Measurements from ENCODE around the gene CLVS2.

CLVS2 gene

GRCh38 chr6:123105561-123105960, 109.5 kb downstream of the CLVS2 start:
- H3K9ac ChIP-seq, result no peak overlapping the region
- no peak overlapping the region for H3K27ac ChIP-seq
- no peaks in the 10 kb centered on the region for H4K20me1 ChIP-seq
- no peak for TF ChIP-seq Cebpa-rat (IDR thresholded peaks at IDR 0.05)
- no peak overlapping the region for H3K4me3 ChIP-seq
- no peak overlapping the region for H3K4me2 ChIP-seq
- H3K9me3 ChIP-seq, result no peaks in the 10 kb centered on the region; the same call in 1 of the 2 replicates
- H3K27me3 ChIP-seq, result no peaks in the 10 kb centered on the region
- H3K36me3 ChIP-seq, result no peaks in the 10 kb centered on the region
- no peaks in the 10 kb centered on the region for H3K4me1 ChIP-seq

DNA sequence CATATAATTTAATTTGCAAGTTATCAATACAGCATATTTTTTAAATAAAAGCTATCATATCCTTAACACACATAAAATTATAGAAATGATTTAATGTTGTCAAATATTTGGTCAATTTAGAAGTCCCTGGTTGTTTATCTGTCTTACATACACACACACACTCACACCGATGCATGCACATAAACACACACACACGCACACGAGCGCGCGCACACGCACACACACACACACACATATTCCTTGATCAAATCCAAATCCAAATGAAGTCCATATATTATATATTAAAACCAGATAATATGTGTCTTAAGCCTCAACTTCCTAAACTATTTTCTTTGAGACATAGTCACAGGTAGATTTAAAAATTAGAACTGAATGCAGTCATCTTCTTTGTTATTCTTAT, 120.3 kb downstream of the CLVS2 start:
- H3K36me3 ChIP-seq, result no peaks in the 10 kb centered on the region
- H3K9me3 ChIP-seq, result no peaks in the 10 kb centered on the region
- H3K4me3 ChIP-seq, result no peak overlapping the region
- no peaks in the 10 kb centered on the region for H4K20me1 ChIP-seq
- H3K4me2 ChIP-seq, result no peak overlapping the region
- no peak for TF ChIP-seq Cebpa-rat (IDR thresholded peaks at IDR 0.05)
- no peak overlapping the region for H3K9ac ChIP-seq
- no peak overlapping the region for H3K27ac ChIP-seq
- H3K4me1 ChIP-seq, result 0 out of 2 replicates have a peak, but pooled peaks cover under 1% of the 10 kb centered on the region
- no peaks in the 10 kb centered on the region for H3K27me3 ChIP-seq

GRCh38 chr6:123117145-123117908, 121.3 kb downstream of the CLVS2 start:
- no peaks in the 10 kb centered on the region for H3K27me3 ChIP-seq
- H3K36me3 ChIP-seq, result no peaks in the 10 kb centered on the region
- H3K9me3 ChIP-seq, result no peaks in the 10 kb centered on the region
- TF ChIP-seq Cebpa-rat (IDR thresholded peaks at IDR 0.05), result no peak
- no peak overlapping the region for H3K9ac ChIP-seq
- no peak overlapping the region for H3K4me2 ChIP-seq
- H3K4me3 ChIP-seq, result no peak overlapping the region
- no peak overlapping the region for H3K27ac ChIP-seq
- H4K20me1 ChIP-seq, result no peaks in the 10 kb centered on the region
- peaks cover 10% of the 10 kb centered on the region for H3K4me1 ChIP-seq

GRCh38 chr6:123118811-123119210, 122.8 kb downstream of the CLVS2 start:
- no peak for TF ChIP-seq Cebpa-rat (IDR thresholded peaks at IDR 0.05)
- Histone ChIP-seq H4K20me1 (no peaks in the 10 kb centered on the region), H3K9ac (no peak overlapping the region), H3K27me3 (no peaks in the 10 kb centered on the region), H3K36me3 (no peaks in the 10 kb centered on the region), H3K9me3 (no peaks in the 10 kb centered on the region), H3K4me1 (peaks cover 25% of the 10 kb centered on the region), H3K4me3 (no peak overlapping the region), H3K4me2 (no peak overlapping the region), H3K27ac (no peak overlapping the region)
